Activated naive CD4-positive, alpha-beta T cell treated with anti-CD3 and anti-CD28 coated beads for 36 hours (primary cell): Measurements from ENCODE around the gene SORT1. TPM values are rescaled to one million over a fixed set of nuclear protein-coding genes. Genes with fewer than 3 reads are reported as not detected.

ENCODE experiments used
- CTCF ChIA-PET: fragments of 350-600 bp; sonication (Branson Sonifier 250); formaldehyde crosslinking; loops from one replicate; lab custom pipeline; 2021; ENCODE audit warnings: antibody characterized with exemption; lab: Charles Lee
- DNase-seq: peaks from one replicate; pipeline ENCODE4 v3.0.0-alpha.2; 2020
- H3K27ac Mint-ChIP-seq: one replicate; pipeline ENCODE4 v1.8.0; 2021; ENCODE audit warnings: mild to moderate bottlenecking, mixed read lengths
- H3K27me3 Mint-ChIP-seq: one replicate; pipeline ENCODE4 v1.8.0; 2021; ENCODE audit warnings: low read depth, mixed read lengths
- H3K36me3 Mint-ChIP-seq: one replicate; pipeline ENCODE4 v1.8.0; 2021; ENCODE audit warnings: low read depth, mixed read lengths
- H3K4me1 Mint-ChIP-seq: one replicate; pipeline ENCODE4 v1.8.0; 2021; ENCODE audit warnings: low read depth, mixed read lengths
- H3K4me3 Mint-ChIP-seq: one replicate; pipeline ENCODE4 v1.8.0; 2021; ENCODE audit warnings: mild to moderate bottlenecking, moderate library complexity, mixed read lengths
- H3K9me3 Mint-ChIP-seq: one replicate; pipeline ENCODE4 v1.8.0; 2021; ENCODE audit warnings: mixed read lengths
- intact Hi-C: fragments of 100-400 bp; cut with micrococcal nuclease; formaldehyde crosslinking; loops from one replicate; pipeline ENCODE4 v1.15.1; 2023
- total RNA-seq, 2 experiments: library from RNA; stranded (reverse); gene quantifications; one replicate each; pipeline ENCODE4 v1.2.3, GENCODE V29; 2021

SORT1 gene
- total RNA-seq, 2 experiments from 2014 or later = 0.32 to 0.33 TPM

DNA sequence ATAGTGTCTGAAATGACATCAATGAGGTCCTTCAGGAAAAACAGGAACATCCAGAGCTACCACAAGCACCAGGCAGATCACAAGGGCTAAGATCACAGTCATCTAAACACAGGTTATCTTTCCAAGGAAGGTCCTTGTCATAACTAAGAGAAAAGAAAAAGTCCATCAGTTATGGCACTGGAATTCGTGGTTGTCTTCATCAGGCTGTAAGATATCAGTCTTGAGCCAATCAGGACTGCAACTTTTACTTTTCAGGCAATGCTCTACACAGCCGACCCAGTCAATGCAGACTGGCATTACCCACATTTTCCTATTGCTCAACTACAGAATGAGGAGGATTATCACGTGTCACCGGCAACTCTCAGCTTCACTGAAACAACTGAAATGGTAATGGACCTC lies 26.4 kb downstream of the SORT1 start:
- H3K9me3 Mint-ChIP-seq = no peaks in the 10 kb centered on the region
- H3K36me3 Mint-ChIP-seq = no peaks in the 10 kb centered on the region
- CTCF ChIA-PET = no interaction called here
- peak; percentile 22 for DNase-seq
- peaks cover 13% of the 10 kb centered on the region for H3K27me3 Mint-ChIP-seq
- H3K4me1 Mint-ChIP-seq = peaks cover 18% of the 10 kb centered on the region
- intact Hi-C loops = no loop called here
- no peak overlapping the region for H3K27ac Mint-ChIP-seq
- no peak overlapping the region for H3K4me3 Mint-ChIP-seq

DNA sequence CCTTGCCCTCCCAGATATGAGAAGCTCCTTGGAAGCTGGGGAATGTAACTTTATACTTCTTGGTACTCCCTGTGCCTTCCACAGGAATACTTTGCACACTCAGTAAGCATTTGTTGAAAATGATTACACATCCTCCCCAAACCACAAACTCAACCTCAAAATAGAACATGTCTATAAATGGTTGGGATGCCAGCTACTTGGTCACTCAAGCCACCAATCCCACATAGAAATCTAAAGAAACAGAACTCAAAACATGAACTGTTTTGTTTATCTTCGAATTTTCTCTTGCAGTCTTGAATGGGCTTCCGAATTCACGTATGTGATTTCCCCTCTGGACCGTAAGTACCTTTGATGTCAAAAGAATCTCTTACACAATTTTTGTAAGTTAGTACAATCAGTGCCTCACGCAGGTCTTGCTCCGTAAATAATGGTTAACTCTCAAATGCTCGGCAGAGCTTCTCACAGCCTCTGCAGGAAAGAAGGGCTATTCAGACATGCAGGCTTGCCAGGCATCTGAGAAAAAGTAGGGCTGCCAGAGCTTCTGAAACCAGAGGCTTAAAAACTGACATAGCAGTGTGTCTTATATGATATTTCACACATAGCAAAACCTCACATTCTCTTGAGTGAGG lies 26.9 kb downstream of the SORT1 start:
- Mint-ChIP-seq H3K36me3 (no peaks in the 10 kb centered on the region), H3K4me1 (peaks cover 17% of the 10 kb centered on the region), H3K4me3 (no peak overlapping the region), H3K9me3 (no peaks in the 10 kb centered on the region), H3K27me3 (peaks cover 13% of the 10 kb centered on the region), H3K27ac (no peak overlapping the region)
- intact Hi-C loops = no loop called here
- DNase-seq = peak; percentile 6
- CTCF ChIA-PET = interaction anchor here (0.7 kb wide), 1 partner anchor 689 kb away, joined by 3 read pairs; no protein-coding TSS in a partner anchor

DNA sequence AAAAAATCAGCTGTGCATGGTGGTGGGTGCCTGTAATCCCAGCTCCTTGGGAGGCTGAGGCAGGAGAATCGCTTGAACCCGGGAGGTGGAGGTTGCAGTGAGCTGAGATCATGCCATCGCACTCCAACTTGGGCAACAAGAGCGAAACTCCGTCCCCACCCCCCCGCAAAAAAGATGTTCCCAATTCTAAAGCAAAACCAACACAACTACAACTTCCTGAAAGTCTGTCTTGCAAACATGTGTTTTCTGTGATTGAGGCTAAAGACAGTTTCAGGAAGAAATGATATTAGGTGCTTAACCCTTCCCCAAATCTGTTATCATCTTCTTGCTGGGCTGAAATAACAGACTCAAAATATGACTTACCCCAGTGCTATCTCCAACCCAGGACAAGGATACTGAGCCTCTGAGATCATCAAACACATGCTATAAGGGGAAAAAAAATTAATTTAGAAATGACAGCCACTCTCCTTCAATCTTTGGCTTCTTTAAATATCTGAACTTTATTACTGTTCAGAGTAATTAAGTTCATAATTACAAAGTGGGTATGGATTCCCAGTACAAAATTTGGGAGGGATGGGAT lies 28.5 kb downstream of the SORT1 start:
- Mint-ChIP-seq H3K27me3 (peaks cover 15% of the 10 kb centered on the region), H3K4me1 (peaks cover 13% of the 10 kb centered on the region), H3K4me3 (no peak overlapping the region), H3K27ac (no peak overlapping the region), H3K36me3 (no peaks in the 10 kb centered on the region), H3K9me3 (no peaks in the 10 kb centered on the region)
- no peak for DNase-seq
- intact Hi-C loops = no loop called here
- CTCF ChIA-PET = no interaction called here

DNA sequence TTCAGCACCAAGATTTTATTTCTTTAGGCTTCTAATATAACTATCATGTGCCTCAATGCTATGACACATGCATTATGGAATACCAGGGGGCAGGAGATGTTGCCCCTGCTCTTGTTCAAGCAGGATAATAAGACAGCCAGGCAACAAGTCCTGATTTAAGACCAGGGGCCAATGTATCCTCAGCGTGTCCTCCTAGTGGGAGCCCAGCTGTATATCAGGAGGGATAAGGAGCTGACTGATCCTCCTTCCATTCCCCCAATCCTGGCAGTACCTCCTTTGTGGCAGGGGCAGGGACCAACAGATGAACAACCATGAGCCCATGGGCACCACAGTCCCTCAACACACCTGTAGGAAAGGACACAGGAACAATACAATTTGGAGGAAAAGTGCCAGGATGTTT lies 29.3 kb downstream of the SORT1 start:
- H3K9me3 Mint-ChIP-seq = no peaks in the 10 kb centered on the region
- H3K4me3 Mint-ChIP-seq = no peak overlapping the region
- peaks cover 13% of the 10 kb centered on the region for H3K4me1 Mint-ChIP-seq
- intact Hi-C loops = no loop called here
- no peak for DNase-seq
- H3K27me3 Mint-ChIP-seq = peaks cover 16% of the 10 kb centered on the region
- CTCF ChIA-PET = no interaction called here
- H3K36me3 Mint-ChIP-seq = no peaks in the 10 kb centered on the region
- H3K27ac Mint-ChIP-seq = no peak overlapping the region

DNA sequence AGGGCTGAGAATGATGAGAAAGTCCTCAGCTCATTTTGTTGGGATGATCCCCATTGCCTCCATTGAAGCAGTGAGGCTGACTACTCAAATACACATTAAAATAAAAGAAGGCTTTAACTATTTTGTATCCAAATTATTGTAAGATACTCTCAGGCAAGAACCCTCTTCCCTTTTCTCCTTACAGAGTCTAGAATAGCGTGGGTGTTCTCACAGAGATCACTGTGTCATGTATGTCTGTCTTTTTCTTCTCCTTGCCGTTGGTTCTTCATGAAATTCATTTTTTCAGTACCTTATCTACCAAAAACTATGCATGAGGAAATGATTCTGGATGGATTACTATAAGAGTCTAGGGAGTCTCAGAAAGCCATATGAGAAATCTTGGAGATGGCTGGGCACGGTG lies 30.1 kb downstream of the SORT1 start:
- no peak overlapping the region for H3K4me3 Mint-ChIP-seq
- no peaks in the 10 kb centered on the region for H3K9me3 Mint-ChIP-seq
- peaks cover 13% of the 10 kb centered on the region for H3K4me1 Mint-ChIP-seq
- DNase-seq = no peak
- intact Hi-C loops = no loop called here
- H3K36me3 Mint-ChIP-seq = no peaks in the 10 kb centered on the region
- CTCF ChIA-PET = no interaction called here
- peaks cover 12% of the 10 kb centered on the region for H3K27me3 Mint-ChIP-seq
- H3K27ac Mint-ChIP-seq = no peak overlapping the region

DNA sequence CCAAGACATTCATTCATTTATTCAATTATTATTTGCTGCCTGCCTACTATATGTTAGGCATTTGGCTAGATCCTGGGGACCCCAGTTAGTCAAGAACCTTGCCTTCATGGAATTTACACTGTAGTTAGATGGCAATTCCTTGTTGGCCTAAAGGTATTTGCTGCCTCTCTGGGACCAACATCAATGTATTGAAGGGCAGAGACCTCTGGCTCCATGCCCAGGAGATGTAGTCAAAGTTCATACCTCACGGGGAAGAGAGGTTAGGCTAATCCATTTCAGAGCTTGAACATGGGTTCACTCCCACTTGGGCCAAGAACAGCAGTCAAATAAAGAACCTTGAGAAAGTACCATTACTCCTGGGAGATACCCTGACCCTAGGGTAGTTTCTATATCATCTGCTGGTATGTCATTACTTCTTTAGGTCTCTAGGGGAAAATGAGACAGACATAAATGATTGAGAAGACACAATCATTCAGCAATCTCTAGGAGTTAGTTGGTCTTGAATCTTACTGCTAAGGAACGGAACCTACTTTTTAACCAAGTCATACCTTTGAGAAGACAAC lies 32.0 kb downstream of the SORT1 start:
- Mint-ChIP-seq H3K27me3 (peaks cover 12% of the 10 kb centered on the region), H3K4me1 (peaks cover 2% of the 10 kb centered on the region), H3K4me3 (no peak overlapping the region), H3K9me3 (no peaks in the 10 kb centered on the region), H3K36me3 (no peaks in the 10 kb centered on the region), H3K27ac (no peak overlapping the region)
- CTCF ChIA-PET = no interaction called here
- intact Hi-C loops = no loop called here
- DNase-seq = no peak

DNA sequence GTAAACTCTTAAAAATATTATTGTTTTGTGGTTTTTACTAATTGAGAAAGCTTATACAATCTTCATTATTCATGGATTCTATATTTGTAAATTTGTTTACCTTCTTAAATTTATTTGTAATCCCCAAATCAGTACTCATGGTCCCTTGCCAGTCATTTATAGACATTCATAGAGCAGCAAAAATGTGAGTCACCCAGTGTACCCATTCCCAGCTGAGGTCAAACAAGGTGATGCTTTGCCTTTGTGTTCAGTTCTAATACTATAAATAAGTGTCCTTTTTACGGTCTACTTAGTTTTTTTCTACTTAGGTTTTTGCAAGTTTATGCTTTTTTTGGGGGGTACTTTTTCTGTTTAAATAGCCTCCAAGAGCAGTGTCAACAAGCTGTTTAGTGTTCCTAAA lies 36.1 kb downstream of the SORT1 start:
- CTCF ChIA-PET = interaction anchor here (0.6 kb wide), 1 partner anchor 1134 kb away, joined by 3 read pairs; no protein-coding TSS in a partner anchor
- no peaks in the 10 kb centered on the region for H3K36me3 Mint-ChIP-seq
- intact Hi-C loops = no loop called here
- no peaks in the 10 kb centered on the region for H3K4me1 Mint-ChIP-seq
- H3K4me3 Mint-ChIP-seq = no peak overlapping the region
- no peak overlapping the region for H3K27ac Mint-ChIP-seq
- peaks cover 4% of the 10 kb centered on the region for H3K27me3 Mint-ChIP-seq
- DNase-seq = no peak
- H3K9me3 Mint-ChIP-seq = no peaks in the 10 kb centered on the region

DNA sequence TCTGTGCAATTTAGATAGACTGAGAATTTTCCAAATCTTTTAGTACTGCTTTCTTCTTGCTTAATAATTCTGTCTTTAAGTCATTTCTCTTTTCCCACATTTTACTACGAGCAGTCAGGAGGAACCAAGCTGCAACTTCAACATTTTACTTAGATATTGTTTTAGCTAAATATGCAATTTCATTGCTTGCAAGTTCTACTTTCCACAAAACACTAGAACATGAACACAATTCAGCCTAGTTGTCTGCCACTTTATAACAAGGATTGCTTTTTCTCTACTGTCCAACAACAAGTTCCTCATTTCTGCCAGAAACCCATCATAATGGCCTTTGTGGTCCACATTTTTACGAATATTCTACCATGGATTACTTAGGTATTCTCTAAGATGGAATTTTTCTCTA lies 36.6 kb downstream of the SORT1 start:
- no peaks in the 10 kb centered on the region for H3K4me1 Mint-ChIP-seq
- intact Hi-C loops = no loop called here
- H3K27ac Mint-ChIP-seq = no peak overlapping the region
- CTCF ChIA-PET = no interaction called here
- no peaks in the 10 kb centered on the region for H3K36me3 Mint-ChIP-seq
- peaks cover 3% of the 10 kb centered on the region for H3K27me3 Mint-ChIP-seq
- H3K9me3 Mint-ChIP-seq = no peaks in the 10 kb centered on the region
- no peak overlapping the region for H3K4me3 Mint-ChIP-seq
- DNase-seq = no peak

DNA sequence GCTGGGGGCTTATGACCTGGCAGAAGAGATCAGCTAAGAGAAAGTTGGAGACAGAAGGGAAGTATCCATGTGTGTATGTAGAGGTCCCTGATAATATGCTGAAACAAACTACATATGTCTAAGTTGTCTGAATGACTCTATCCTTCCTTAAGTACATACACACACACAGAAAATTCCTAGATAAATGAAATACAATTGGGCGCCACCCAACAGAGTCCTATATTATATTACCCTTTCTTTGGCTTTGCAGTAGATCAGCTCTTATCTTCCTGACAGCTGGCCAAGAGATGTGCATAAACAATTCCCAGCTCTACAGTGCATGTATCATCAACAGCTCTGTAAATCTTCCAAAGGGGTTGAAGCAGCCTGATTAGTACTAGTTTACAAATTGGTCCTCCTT lies 40.1 kb downstream of the SORT1 start:
- Mint-ChIP-seq H3K27ac (no peak overlapping the region), H3K4me1 (peaks cover 4% of the 10 kb centered on the region), H3K36me3 (no peaks in the 10 kb centered on the region), H3K27me3 (peaks cover 2% of the 10 kb centered on the region), H3K4me3 (no peak overlapping the region), H3K9me3 (no peaks in the 10 kb centered on the region)
- intact Hi-C loops = no loop called here
- CTCF ChIA-PET = interaction anchor here (0.6 kb wide), 1 partner anchor 9 kb away, joined by 3 read pairs; no protein-coding TSS in a partner anchor
- DNase-seq = no peak

DNA sequence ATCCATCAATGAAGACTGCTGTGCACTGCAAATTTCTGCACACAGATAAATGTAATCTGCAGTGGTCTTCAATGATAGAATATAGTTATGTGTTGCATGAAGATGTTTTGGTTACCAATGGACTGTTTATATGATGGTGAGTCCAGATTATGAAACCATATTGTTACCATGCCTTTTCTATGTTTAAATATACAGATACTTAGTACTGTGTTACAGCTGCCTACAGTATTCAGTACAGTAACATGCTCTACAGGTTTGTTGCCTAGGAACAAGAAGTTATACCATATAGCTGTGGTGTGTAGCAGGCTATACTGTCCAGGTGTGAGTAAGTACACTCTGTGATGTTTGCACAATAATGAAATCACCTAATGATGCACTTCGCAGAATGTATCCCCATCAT lies 40.8 kb downstream of the SORT1 start:
- peaks cover 2% of the 10 kb centered on the region for H3K27me3 Mint-ChIP-seq
- no peak for DNase-seq
- CTCF ChIA-PET = no interaction called here
- no peak overlapping the region for H3K4me3 Mint-ChIP-seq
- no peaks in the 10 kb centered on the region for H3K36me3 Mint-ChIP-seq
- intact Hi-C loops = no loop called here
- H3K9me3 Mint-ChIP-seq = no peaks in the 10 kb centered on the region
- peaks cover 4% of the 10 kb centered on the region for H3K4me1 Mint-ChIP-seq
- H3K27ac Mint-ChIP-seq = no peak overlapping the region

DNA sequence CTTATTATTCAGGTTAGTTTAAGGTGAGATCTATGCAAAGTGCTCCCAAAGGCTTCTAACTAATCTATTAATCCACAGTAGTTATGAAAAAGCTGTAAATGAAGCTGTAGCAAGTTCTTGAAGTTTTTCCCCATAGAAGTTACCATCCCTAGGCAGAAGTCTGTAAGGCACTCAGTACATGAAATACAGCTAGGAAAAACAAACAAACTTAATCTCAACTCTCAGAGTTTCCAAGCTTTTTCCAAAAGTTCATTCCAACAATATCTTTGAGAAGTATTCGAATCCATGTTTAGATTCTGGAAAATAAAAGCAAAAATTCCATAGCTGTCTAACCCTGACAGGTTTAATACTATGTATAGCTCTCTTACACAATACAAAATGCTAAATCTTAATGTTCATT lies 41.2 kb downstream of the SORT1 start:
- no peaks in the 10 kb centered on the region for H3K36me3 Mint-ChIP-seq
- no peak overlapping the region for H3K4me3 Mint-ChIP-seq
- no peak overlapping the region for H3K27ac Mint-ChIP-seq
- CTCF ChIA-PET = no interaction called here
- no peaks in the 10 kb centered on the region for H3K9me3 Mint-ChIP-seq
- DNase-seq = no peak
- H3K27me3 Mint-ChIP-seq = peaks cover 2% of the 10 kb centered on the region
- intact Hi-C loops = no loop called here
- H3K4me1 Mint-ChIP-seq = peaks cover 4% of the 10 kb centered on the region

DNA sequence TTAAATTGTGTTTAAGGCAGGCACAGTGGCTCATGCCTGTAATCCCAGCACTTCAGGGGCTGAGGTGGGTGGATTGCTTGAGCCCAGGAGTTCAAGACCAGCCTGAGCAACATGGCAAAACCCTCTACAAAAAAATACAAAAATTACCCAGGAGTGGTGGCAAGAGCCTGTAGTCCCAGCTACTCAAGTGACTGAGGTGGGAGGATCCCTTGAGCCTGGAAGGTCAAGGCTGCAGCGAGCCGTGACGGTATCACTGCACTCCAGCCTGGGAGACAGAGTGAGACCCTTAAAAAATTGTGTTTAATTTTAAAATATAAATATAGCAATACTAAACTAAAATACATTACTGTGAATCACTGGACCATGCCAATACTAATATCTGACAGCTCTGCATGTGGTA lies 42.8 kb downstream of the SORT1 start:
- Mint-ChIP-seq H3K4me1 (peaks cover 4% of the 10 kb centered on the region), H3K27me3 (peaks cover 2% of the 10 kb centered on the region), H3K9me3 (no peaks in the 10 kb centered on the region), H3K36me3 (no peaks in the 10 kb centered on the region), H3K4me3 (no peak overlapping the region), H3K27ac (no peak overlapping the region)
- no peak for DNase-seq
- CTCF ChIA-PET = interaction anchor here (0.6 kb wide), 1 partner anchor 178 kb away, joined by 3 read pairs; no protein-coding TSS in a partner anchor
- intact Hi-C loops = no loop called here

DNA sequence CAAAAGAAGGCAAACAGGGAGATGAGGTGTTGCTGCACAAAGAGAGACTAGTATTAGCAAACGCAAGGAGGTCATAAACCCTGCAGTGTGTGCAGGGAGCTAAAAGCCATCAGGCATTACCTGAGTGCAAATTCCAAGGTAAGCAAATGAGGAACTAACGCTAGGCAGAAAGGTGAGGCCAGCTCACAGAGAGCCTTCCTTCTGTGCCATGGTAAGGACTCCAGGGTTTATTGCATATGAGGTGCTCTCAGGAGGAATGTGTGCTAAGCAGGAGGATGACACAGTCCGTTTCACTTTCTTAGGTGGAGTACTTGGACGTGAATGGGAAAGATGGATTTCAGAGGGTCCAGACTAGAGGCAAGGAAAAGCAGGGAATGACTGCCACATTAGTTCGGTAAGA lies 46.3 kb downstream of the SORT1 start:
- Mint-ChIP-seq H3K27ac (no peak overlapping the region), H3K4me3 (no peak overlapping the region), H3K9me3 (no peaks in the 10 kb centered on the region), H3K27me3 (peaks cover 2% of the 10 kb centered on the region), H3K4me1 (peaks cover 4% of the 10 kb centered on the region), H3K36me3 (no peaks in the 10 kb centered on the region)
- intact Hi-C loops = no loop called here
- CTCF ChIA-PET = interaction anchor here (0.6 to 1.1 kb wide), 3 partner anchors 68 to 384 kb away, joined by 3 read pairs; partner anchors contain the start of gene PSRC1
- DNase-seq = no peak
